Endothelial cell of umbilical vein (primary cell): ENCODE data around the gene USP48. TPM values are rescaled to one million over a fixed set of nuclear protein-coding genes. Genes with fewer than 3 reads are reported as not detected.

ENCODE experiments used
- BruUV-seq: library from RNA; stranded (reverse); fragments of 400-500 nt; replicated peaks from 2 replicates; lab custom pipeline; 2021; lab: Mats Ljungman, UMichigan
- CTCF ChIA-PET: fragments of 300-600, 350-600 bp; sonication (Branson Sonifier 250); formaldehyde crosslinking; loops from one replicate; lab custom pipeline; 2021; ENCODE audit warnings: antibody characterized with exemption, inconsistent platforms; lab: Charles Lee
- POLR2A ChIA-PET: fragments of 300-600, 350-600 bp; sonication (Branson Sonifier 250); formaldehyde crosslinking; loops from one replicate; lab custom pipeline; 2021; ENCODE audit warnings: antibody characterized with exemption, inconsistent platforms; lab: Charles Lee
- DNase-seq: peaks from one replicate; pipeline ENCODE4 v3.0.0-alpha.2; 2011; ENCODE audit warnings: low read depth, low spot score
- FAIRE-seq: peaks from 2 replicates; lab custom pipeline; 2011; peaks lifted over from hg19 to GRCh38; lab: Jason Lieb, UNC
- H2AFZ ChIP-seq: 2 replicates; pipeline ENCODE4 v1.6.0; 2012; ENCODE audit warnings: low read depth, low read length, control low read depth, inconsistent platforms
- H3K27ac ChIP-seq: 2 replicates; pipeline ENCODE4 v1.5.1; 2011; ENCODE audit warnings: low read depth, mild to moderate bottlenecking, control low read depth, low read length, moderate library complexity; ENCODE audit not compliant: insufficient read depth
- H3K27me3 ChIP-seq, 2 experiments: 2 replicates each; pipeline versions ENCODE4 v1.6.0 to v1.6.1; 2011; ENCODE audit warnings: low read length in 2 of 2, mixed read lengths in 1 of 2; ENCODE audit not compliant: control insufficient read depth in 2 of 2, insufficient read depth in 2 of 2
- H3K36me3 ChIP-seq, 2 experiments: 2 replicates in 1 of 2; 3 replicates in 1 of 2; pipeline ENCODE4 v1.5.1; 2011; ENCODE audit warnings: low read length in 2 of 2, mild to moderate bottlenecking in 1 of 2, moderate library complexity in 1 of 2; ENCODE audit not compliant: control insufficient read depth in 2 of 2, insufficient read depth in 2 of 2; ENCODE audit errors: extremely low read depth in 1 of 2
- H3K4me1 ChIP-seq: 3 replicates; pipeline ENCODE4 v1.5.1; 2011; ENCODE audit warnings: mild to moderate bottlenecking, low read length; ENCODE audit not compliant: control insufficient read depth, insufficient read depth; ENCODE audit errors: extremely low read depth
- H3K4me2 ChIP-seq: 2 replicates; pipeline ENCODE4 v1.6.1; 2011; ENCODE audit warnings: low read length, control low read depth, mixed read lengths; ENCODE audit not compliant: insufficient read depth
- H3K4me3 ChIP-seq, 3 experiments: fragments of 200-600 bp in 1 of 3; sonication (generic), shearing (Covaris generic) in 1 of 3; replicated peaks in 1 of 3; 2 replicates each; pipeline ENCODE4 v1.5.1; 2011 to 2016; ENCODE audit warnings: control low read depth in 3 of 3, low read length in 3 of 3, mild to moderate bottlenecking in 2 of 3, inconsistent platforms in 1 of 3, low read depth in 1 of 3, moderate library complexity in 1 of 3; ENCODE audit not compliant: insufficient read depth in 1 of 3
- H3K79me2 ChIP-seq: 2 replicates; pipeline ENCODE4 v1.6.0; 2012; ENCODE audit warnings: low read length, inconsistent platforms; ENCODE audit not compliant: control insufficient read depth, insufficient read depth
- H3K9ac ChIP-seq: replicated peaks from 2 replicates; pipeline ENCODE3; 2011; ENCODE audit warnings: low read length, control low read depth; ENCODE audit not compliant: insufficient read depth; ENCODE audit errors: extremely low read depth
- H3K9me1 ChIP-seq: replicated peaks from 3 replicates; pipeline ENCODE4 v1.6.0; 2011; ENCODE audit warnings: mild to moderate bottlenecking, low read length; ENCODE audit not compliant: control insufficient read depth, insufficient read depth; ENCODE audit errors: extremely low read depth
- H3K9me3 ChIP-seq: replicated peaks from 2 replicates; pipeline ENCODE4 v1.5.1; 2012; ENCODE audit warnings: low read length, inconsistent platforms; ENCODE audit not compliant: control insufficient read depth, insufficient read depth
- H4K20me1 ChIP-seq: replicated peaks from 2 replicates; pipeline ENCODE3; 2011; ENCODE audit warnings: mild to moderate bottlenecking, low read length; ENCODE audit not compliant: control insufficient read depth, insufficient read depth; ENCODE audit errors: extremely low read depth
- CTCF ChIP-seq, 2 donors: IDR thresholded peaks; 1 replicate in 1 of 2; 2 replicates in 1 of 2; pipeline ENCODE4 v1.5.1; 2011; ENCODE audit warnings: low read length in 2 of 2, mild to moderate bottlenecking in 2 of 2, moderate library complexity in 2 of 2, control low read depth in 1 of 2, inconsistent platforms in 1 of 2, low read depth in 1 of 2; ENCODE audit not compliant: insufficient read depth in 1 of 2; ENCODE audit errors: extremely low read depth in 1 of 2
- EZH2 ChIP-seq: IDR thresholded peaks from 2 replicates; pipeline ENCODE4 v1.6.1; 2012; ENCODE audit warnings: borderline replicate concordance, low read depth, mild to moderate bottlenecking, moderate library complexity, low read length, inconsistent platforms; ENCODE audit not compliant: severe bottlenecking
- FOS ChIP-seq: IDR thresholded peaks from 2 replicates; pipeline ENCODE4 v1.6.1; 2011; ENCODE audit warnings: mild to moderate bottlenecking, low read length, moderate library complexity, borderline replicate concordance; ENCODE audit not compliant: insufficient read depth
- GATA2 ChIP-seq: IDR thresholded peaks from 2 replicates; pipeline ENCODE4 v1.7.0; 2011; ENCODE audit warnings: low read depth, mild to moderate bottlenecking, moderate library complexity, mixed read lengths, low read length; ENCODE audit not compliant: insufficient read length, insufficient read depth
- JUN ChIP-seq: IDR thresholded peaks from 2 replicates; pipeline ENCODE4 v1.6.1; 2011; ENCODE audit warnings: borderline replicate concordance, low read depth; ENCODE audit not compliant: insufficient read length, insufficient read depth
- MYC ChIP-seq: IDR thresholded peaks from one replicate; pipeline ENCODE4 v1.6.1; 2011; ENCODE audit warnings: mild to moderate bottlenecking, low read depth, low read length
- POLR2A ChIP-seq: IDR thresholded peaks from 2 replicates; pipeline ENCODE4 v1.6.1; 2012; ENCODE audit warnings: low read depth, mild to moderate bottlenecking, control low read depth, low read length
- POLR2AphosphoS5 ChIP-seq: IDR thresholded peaks from 2 replicates; pipeline ENCODE4 v1.6.1; 2012; ENCODE audit warnings: low read depth, mild to moderate bottlenecking, control low read depth, low read length, moderate library complexity; ENCODE audit not compliant: insufficient read depth
- dilution Hi-C: fragments of 300-500 bp; cut with MboI; formaldehyde crosslinking; loops from one replicate; pipeline ENCODE4 v1.15.0; 2019; ENCODE audit warnings: low sequenced_read_pairs; ENCODE audit not compliant: extremely low pct_ligation_motif_present
- intact Hi-C: fragments of 100-400 bp; cut with micrococcal nuclease; formaldehyde crosslinking; loops from one replicate; pipeline ENCODE4 v1.10.0; 2022
- polyA plus RNA-seq, 4 experiments: library from polyadenylated mRNA; depleted of rRNA in 3 of 4; stranded (reverse) in 3 of 4; unstranded in 1 of 4; fragments of >200 nt; gene quantifications; 2 replicates each; pipeline versions ENCODE4 v1.2.1 to v1.2.3, GENCODE V29; 2011 to 2012; ENCODE audit warnings: missing spikeins in 1 of 4
- total RNA-seq: library from RNA; stranded (reverse); gene quantifications from 2 replicates; pipeline ENCODE4 v1.2.3, GENCODE V29; 2021
- TF ChIP-seq, protein P1 (sequence below): IDR thresholded peaks from 2 replicates; pipeline ENCODE4 v1.6.1; 2011; ENCODE audit not compliant: insufficient read depth, insufficient read length

Gene USP48
- total and polyA plus RNA-seq, 2 donors (not counting 3 experiments of a cell fraction or from before 2014, with no cell fraction given): 27.2 to 149 TPM

DNA sequence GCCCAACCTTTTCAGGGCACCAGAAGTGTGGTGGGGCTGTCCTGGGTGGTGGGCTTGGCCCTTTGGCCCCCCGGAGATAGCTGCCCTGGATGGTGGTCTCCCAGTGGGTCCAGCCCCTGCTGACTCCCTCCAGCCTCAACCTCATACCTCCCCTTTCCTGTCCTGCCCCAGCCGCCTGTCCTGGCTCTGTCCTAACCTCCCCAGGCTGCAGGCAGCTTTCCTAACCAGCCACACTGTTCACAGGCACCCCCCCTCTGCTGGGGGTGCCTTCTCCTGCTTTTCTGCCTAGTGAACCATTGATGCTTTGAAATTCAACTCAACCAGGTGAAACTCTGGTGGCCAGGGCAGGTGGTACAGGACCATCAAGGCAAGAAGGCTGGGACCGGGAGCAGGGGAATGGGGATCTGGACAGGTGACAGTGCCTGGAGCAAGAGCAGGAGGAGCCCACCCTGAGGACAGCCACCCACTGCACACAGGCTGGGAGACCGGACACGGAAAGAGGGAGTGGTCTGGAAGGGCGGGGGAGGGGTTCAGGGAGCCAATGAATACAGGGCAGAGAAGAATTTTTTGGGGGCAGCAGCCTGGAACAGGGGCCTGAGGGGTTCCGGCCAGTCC lies 149.7 kb downstream of the USP48 start:
- CTCF ChIA-PET: no interaction called here
- intact Hi-C loops: no loop called here
- H3K27ac ChIP-seq: no peak overlapping the region
- peaks cover 0 to 3% of the 10 kb centered on the region in 2 experiments for H3K27me3 ChIP-seq
- H2AFZ ChIP-seq: no peak overlapping the region
- no peaks in the 10 kb centered on the region for H4K20me1 ChIP-seq
- H3K36me3 ChIP-seq: no peaks in the 10 kb centered on the region
- no peaks in the 10 kb centered on the region for H3K79me2 ChIP-seq
- FAIRE-seq (no peak), DNase-seq (no peak)
- H3K4me2 ChIP-seq: no peak overlapping the region
- POLR2A ChIA-PET: no interaction called here
- no peaks in the 10 kb centered on the region for H3K9me3 ChIP-seq
- no peaks in the 10 kb centered on the region for H3K4me1 ChIP-seq
- dilution Hi-C loops: no loop called here
- no peak overlapping the region for H3K9ac ChIP-seq
- TF ChIP-seq EZH2: no peak
- TF ChIP-seq FOS: no peak
- no peak for TF ChIP-seq POLR2AphosphoS5
- TF ChIP-seq JUN: no peak
- no peak for TF ChIP-seq CTCF (IDR thresholded peaks at IDR 0.05; ENCODE audit: extremely low read depth in 1 of 2, insufficient read depth in 1 of 2, low read depth in 1 of 2, low read length in 2 of 2)
- no peak for TF ChIP-seq GATA2
- no peak for TF ChIP-seq MYC
- TF ChIP-seq, protein P1, sequence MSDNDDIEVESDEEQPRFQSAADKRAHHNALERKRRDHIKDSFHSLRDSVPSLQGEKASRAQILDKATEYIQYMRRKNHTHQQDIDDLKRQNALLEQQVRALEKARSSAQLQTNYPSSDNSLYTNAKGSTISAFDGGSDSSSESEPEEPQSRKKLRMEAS: no peak
- no peak for TF ChIP-seq POLR2A
- BruUV-seq: no TSS peak
- no peak overlapping the region for H3K4me3 ChIP-seq
- H3K9me1 ChIP-seq: no peaks in the 10 kb centered on the region
